Activated CD4-positive, alpha-beta T cell treated with anti-CD3 and anti-CD28 coated beads for 4 hours (primary cell): Measurements from ENCODE around the gene PROC.
"Not testable (repeated sequence)": the region's sequence is repeated elsewhere in the genome, so short reads cannot be mapped to it uniquely, and the experiment has no call there.

Experiments
- DNase-seq, 2 donors: peaks; one replicate each; pipeline ENCODE4 v3.0.0-alpha.2; 2020

Gene PROC

DNA sequence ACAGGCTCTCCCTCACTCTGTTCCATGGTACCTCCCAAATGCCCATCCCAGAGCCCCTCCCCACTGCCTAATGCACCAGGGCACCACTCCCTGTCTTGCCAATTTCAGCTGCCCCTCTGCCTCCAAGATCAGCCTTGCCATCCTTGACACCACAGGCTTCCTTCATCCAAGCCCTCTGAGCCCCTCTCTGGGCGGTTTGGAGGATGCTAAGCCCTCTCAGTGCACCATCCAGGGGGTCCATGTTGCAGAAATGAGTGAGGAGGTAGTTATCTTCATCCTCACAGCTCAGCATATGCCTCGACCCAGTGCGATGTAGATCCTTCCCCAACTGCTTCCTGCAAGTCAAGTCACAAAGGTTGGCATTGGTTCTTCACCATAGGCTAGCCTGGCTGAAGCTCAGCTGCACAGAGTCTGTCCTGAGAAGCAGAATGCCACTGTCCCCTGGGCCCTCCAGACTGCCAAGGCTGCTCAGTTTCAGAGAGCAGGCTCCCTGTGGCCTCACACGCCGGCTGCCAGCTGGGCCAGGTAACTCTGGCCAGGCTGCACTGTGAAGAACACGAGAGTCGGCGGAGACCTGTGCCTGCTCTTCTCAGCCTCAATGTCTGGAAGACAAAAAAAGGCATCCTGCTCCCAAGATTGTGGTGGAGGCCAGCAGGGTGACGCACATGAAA lies 20.5 kb upstream of the PROC start:
- no peak for DNase-seq

DNA sequence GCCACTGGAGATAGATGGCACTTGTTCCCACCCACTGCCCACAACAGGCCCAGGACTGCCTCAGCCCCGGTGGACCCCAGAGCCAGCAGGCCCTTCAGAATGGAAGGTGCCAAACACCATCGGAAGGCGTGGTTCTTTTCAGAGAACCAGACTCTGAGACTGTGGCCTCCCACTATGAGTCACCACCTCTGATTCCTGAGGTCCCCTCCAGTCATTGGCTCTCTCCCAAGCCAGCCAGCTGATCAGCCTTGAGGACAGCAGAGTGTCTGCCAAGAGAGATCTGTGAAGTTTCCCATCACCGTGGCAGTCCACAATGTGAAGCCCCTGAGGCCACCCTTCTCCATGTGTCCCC lies 20.0 kb upstream of the PROC start:
- peak; percentile 44 for DNase-seq

DNA sequence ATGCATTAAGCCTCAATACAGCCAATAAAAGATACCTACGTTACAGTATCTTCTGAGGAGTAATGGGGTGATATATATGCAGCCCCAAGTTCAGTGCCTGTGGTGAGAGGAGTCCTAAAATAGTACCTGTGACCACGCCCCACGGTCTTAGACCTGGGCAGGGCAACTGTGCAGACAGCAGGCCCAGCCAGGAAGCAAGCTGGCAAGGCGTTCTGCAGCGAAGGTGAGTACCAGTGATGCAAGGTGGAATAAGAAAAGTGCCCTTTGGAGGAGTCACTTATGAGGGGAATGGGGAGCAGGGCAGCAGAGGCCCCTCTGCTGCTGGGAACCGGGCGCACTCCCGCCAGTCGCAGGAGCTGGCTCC lies 17.7 kb upstream of the PROC start:
- no peak for DNase-seq

DNA sequence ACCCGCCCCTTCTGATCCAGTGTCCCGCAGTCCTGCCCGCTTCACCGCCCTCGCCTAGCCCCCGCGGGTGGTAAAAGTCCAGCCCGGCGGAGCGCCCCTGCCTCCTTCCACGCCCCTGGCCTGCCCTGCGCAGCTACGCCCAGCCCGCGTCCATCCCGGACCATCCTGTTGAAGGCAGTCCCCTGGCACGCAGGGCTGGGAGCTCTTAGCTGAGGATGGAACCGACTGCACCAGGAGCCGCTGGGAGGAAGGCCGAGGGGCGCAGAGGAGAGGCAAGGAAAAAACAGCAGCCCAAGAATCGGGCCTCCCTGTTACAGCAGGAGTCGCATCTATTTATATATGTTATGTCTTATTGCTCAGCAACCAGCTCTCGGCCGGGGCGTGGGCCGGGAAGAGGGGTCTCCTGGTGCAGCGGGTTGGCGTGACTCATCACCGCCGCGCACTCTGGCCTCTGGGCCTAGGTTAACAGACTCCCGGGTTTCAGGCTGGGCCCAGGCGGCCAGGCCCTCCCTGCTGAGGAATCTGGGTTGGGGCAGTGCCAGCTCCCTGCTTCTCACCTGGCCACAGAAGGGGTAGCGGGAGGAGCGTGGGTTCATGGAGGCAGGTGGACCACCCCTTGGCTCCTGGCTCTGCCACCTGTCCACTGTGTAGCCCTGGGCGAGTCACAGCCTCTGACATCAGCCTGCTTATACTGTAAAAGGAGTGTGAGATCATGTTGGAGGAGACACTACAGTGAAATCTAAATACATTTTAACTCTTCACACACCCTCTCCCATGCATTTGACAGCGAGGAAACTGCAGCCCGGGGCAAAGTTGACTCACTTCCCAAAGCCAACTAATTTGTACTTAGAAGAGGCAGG lies 17.1 kb upstream of the PROC start:
- no peak for DNase-seq

DNA sequence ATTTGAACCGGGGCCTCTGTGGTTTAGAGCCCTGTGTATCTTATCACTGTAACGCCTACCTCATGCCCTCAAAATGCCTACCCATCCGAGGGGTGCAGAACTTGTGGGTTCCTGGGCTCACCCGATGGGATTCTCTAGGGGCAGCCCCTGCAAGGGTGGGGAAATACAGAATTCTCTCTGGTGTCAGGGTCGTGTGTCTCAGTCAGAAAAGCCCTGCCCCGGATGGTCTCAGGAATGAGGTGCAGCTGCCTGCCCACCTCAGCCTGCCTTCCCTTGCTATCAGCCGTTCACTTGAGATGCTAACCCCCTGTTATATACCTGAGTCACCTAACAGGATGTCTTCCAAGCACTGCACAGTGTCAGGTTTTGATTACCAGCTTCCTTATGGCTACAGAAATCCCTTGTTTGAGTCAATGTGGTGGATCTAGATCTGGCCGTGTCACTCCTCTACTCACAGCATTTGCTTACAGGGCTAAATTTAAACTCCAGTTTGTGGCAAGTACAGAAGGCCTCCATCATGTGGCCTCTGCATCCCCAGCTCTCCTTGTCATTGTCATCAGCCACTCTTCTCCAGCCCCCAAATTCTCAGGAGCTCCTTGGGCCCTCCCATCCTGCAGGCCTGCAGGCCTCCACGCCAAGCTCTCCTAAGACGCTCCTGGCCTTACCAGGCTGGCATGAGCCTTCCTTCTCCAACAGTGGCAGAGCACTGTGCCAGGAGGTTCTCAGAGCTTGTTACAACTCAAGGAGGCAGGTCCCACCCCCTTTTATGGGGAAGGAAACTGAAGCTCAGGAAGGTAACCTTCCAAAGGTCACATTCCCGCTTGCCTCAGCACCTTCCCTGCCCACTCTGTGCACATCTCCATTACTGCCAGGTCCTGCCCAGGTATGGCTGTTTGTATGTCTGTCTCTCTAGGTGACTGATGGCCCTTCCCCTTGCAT lies 16.2 kb upstream of the PROC start:
- DNase-seq, result no peak

DNA sequence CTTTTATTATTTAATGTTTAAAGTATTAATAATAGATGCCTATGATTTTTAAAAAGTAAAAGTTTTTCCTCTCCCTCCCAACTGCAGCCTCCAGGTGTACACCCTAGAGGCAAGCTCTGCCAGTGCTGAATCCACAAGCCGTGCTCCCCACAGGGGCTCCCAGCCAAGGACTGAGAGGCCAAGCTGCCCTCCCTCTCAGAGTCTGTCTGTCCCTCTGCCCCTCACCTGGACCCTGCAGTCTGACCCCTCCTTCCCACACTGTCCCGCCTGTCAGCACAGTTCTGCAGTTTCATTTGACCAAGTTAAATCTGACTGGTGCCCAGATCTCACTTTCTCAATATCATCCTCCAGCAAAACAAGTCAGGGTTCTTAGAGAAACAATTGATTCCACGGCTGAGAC lies 14.8 kb upstream of the PROC start:
- no peak for DNase-seq

DNA sequence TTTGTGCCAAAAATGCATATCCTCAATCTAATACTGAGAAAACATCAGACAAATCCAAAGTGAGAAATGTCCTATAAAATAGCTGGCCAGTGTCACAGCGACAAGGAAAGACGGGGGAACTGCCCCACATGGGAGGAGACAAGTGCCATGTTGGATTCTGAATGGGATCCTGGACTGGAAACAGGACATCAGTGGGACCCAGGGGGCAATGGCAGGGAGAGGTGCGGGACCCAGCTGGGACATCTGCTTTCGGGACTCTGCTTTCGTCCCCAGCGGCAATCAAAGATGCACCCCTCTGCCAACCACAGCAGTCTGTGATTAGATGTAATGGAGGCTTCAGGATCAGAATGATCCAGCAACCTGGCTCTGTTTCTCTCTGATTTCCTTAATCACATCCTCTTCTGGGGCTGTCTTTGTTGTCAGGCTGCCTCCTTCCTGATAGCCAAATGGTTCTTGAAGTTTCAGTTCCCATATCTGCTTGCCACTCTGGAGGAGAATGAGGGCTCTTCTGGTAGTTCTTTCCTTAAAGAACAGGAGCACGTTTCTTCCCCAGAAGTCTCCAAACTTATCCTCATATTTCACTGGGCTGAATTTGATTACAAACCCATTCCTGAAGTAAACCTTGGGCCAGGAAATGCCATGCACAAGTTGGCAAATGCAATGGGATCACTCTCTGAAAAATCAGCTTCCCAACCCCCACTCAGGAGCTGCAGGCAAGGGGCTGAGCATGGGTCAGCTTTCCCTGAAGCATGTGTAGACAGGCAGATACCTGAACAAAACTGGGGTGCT lies 13.6 kb upstream of the PROC start:
- DNase-seq, result no peak

DNA sequence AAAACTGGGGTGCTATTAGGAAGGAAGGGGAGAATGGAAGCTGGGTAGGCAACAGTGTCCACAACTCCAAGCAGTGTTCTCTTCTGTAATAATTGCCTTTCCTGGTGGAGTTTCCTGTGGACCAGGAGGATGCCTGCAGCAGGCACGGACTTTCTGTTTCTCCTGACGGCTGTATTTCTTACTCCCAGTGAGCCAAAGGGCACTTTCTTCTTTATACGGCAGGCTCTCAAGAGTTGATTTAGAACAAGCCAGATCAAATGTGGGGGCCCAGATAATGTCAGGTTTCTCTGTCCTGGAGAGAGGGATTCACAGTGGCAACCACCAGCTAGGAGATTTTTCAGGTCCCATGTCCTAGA lies 13.0 kb upstream of the PROC start:
- no peak for DNase-seq

DNA sequence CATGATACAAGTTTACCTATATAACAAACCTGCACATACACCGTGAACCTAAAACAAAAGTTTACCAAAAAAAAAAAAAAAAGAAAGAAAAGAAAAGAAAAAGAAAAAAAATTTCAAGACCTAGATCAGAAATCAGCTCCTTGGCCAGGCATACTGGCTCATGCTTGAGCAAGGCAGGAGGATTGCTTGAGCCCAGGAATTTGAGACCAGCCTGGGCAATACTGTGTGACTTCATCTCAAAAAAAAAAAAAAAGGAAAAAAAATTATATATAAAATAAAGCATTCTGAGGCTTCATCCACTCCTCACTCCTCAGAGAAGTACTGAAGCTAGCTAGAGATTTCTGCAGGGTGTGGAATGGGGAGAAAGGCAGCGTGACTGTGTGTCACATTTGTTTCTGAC lies 11.8 kb upstream of the PROC start:
- DNase-seq, result no peak

DNA sequence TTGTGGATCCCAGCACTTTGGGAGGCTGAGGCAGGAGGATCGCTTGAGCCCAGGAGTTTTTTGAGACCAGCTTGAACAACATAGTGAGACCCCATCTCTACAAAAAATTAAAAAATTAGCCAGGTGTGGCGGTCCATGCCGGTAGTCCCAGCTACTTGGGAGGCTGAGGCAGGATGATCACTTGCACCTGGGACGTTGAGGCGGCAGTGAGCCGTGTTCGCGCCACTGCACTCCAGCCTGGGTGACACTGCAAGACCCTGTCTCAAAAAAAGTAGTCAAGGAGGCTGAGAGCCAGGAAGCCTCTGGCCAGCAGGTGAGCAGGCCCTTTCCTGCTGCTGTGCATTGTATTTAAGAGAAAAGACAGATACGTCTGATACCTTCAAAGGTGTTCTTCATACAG lies 11.1 kb upstream of the PROC start:
- no peak for DNase-seq

DNA sequence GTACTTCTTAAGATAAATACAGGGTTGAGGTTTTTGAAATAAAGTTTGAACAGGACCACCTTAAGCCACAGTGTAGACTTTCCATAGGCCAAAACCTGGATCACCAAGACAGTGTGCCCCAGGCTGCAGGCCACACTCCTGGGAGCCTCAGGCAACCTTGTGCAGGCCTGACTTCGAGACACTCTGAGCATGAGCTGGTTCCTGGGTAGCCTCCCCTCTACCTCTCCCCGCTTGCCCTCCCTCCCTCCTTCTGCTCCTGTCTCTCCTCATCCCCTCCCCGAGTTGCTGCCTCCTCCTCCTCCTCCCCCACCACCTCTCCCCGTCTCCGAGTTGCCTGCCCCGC lies 10.6 kb upstream of the PROC start:
- no peak for DNase-seq

DNA sequence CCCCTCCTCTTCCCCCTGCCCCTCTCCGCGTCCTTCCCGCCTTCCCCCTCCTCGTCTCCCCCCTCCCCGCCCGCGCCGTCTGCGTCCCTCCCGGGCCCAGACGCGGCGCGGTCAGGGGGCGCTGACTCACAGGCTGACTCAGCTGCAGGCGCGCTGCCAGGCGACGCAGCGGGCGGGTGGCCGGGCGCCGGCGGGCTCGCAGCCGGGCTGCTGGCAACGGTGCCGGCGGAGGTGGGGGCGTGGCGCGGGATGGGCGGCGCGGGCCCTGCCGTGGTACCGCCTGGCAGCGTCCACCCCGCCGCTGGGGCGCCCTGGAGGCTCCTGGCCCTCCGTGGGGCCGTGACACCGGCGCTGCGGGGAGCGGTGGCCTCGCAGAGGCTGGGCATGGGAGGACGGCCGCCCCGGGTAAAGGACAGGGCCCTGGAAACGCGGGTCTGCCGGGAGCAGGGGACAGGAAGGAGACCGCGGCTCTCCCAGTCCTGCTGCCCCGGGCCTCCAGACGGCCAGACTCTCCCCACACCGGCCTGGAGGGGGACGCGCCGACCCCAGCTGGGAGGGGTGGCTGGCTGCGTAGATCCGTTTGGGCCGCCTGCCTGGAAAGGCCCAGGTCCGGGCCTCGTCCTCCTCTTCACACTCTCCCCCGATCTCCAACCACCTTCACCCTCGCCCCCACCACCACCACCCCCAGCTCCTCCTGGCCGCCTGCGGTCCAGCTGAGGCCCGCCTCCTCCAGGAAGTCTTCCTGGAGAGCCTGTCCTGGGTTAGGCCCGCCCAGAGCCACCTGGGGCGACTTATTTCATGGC lies 10.0 kb upstream of the PROC start:
- DNase-seq, result peak; percentile 93 to 95

DNA sequence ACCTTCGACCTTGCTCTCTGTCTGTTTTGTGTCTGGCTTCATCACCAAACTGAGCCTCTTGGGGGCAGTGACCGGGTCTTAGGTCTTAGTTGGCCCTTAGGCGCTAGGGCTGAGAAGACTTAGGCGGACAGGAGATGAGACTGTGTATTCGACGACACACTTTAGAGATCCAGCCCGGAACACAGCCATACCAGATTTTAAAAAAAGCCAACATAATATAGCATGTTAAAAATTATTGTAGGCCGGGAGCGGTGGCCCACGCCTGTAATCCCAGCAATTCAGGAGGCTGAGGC lies 9.5 kb upstream of the PROC start:
- DNase-seq, result no peak

DNA sequence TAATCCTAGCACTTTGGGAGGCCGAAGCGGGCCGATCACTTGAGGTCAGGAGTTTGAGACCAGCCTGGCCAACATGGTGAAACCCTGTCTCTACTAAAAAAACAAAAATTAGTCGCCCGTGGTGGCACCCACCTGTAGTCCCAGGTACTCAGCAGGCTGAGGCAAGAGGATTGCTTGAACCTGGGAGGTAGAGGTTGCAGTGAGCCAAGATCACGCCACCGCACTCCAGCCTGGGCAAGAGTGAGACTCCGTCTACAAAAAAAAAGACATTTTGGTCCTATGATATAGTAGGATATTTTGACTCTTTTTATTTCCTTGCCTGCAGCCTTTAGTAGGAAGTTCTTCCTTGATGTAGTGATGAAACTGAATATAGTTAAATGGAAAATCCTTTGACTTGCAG lies 8.5 kb upstream of the PROC start:
- not testable (repeated sequence) for DNase-seq

DNA sequence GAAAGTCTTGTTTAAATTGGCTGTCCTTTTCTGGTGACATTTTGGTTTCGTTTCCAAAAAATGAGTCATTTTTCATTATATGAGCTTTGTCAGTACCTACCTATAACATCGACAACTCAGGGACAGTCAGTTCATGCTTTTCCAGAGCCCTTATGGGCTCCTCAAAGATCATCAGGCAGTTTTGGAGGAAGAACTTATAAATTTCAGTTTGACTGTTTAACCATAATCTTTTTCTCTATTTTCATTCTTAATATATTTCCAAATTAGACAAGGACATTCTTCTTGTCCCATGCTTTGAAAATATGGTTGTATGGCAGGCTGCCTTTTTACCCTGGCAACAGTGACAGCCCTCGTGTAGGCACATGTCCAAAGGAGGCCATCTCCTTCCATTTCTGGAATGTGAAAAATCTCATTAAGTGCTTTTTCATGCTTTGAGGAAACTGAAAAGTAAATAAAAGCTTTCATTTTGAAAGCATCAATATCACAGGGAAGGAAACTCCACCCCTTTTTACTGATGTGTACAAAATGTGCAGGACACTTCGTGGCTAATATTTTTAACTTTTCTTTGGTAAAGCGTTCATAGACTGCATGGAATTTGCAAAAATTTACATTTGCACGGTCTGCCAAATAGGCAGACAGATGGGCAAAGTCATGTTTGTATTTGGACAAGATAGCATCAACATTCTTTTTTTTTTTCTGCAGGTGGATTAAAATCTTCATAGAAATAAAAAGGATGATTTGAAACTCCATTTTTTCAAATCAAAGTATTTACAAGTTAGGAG lies 7.2 kb upstream of the PROC start:
- DNase-seq, result no peak

DNA sequence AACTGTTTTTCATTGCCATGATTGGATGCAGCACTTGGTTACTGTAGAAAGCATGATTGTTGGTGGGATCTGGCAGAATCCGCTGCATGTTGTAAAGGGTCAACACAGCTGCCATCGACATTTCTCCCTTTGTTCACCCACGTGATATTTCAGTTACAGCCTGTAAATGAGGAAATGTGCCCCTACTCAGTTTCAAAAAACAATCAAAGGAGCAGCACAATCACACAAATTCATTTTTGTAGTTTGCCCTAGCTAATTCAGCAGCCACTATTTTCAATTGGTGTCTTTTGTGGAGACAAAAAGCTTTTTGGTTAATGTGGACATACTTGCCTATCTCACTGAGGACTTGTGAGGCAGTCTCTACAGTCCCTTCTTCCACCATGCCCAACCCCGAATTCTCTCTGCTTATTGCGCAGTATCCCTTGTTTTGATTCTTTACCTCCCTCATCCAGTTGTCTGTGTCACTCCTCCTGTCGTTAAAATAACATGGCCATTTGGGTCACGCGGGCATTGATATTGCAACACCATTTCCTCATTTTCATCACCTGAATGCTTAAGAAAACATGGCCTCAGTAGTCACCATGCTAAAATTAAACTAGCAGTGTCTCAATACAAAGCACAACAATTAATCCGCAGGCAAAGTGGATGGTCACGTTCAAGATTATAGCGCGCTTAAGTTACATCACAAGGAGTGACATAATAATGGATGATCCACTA lies 6.4 kb upstream of the PROC start:
- DNase-seq, result no peak

DNA sequence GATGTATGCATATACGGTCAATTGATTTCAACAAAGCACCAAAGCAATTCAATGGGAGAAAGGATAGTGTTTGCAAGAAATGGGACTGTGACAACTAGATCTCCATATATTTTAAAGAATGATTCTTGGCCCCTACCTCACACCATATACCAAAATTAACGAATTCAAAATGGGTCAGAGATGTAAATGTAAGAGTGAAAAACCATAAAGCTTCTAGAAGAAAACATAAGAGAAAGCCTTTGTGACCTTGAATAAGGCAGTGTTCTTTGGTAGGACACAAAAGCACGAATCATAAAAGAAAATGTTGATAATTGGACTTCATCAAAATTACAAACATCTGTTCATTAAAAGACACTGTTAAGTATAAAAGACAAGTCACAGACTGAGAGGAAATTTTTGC lies 5.0 kb upstream of the PROC start:
- no peak for DNase-seq

DNA sequence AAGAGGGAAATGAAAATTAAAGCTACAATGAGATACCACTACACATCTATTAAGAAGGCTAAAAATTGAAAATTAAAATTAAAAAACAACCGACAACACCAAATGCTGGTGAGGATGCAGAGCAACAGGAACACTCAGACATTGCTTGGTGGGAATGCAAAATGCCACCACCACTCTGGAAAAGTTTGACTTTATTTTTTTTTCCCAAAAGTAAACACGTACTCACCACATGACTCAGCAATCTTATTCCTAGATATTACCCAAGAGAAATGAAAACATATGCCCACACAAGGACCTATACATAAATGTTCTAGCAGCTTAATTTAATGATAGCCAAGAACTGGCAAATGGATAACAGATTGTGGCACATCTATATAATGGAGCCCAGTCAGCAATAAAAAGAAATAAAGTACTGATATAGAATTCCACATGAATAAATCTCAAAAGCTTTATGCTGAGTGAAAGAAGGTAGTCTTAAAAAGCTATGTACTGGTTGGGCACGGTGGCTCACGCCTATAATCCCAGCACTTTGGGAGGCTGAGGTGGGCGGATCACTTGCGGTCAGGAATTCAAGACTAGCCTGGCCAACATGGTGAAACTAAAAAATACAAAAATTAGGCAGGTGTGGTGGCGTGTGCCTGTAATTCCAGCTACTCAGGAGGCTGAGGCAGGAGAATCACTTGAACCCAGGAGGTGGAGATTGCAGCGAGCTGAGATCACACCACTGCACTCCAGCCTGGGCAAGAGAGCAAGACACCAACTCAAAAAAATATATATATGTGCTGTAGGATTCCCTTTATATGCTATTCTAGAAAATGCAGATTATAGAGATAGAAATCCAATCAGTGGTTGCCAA lies 4.2 kb upstream of the PROC start:
- no peak for DNase-seq

DNA sequence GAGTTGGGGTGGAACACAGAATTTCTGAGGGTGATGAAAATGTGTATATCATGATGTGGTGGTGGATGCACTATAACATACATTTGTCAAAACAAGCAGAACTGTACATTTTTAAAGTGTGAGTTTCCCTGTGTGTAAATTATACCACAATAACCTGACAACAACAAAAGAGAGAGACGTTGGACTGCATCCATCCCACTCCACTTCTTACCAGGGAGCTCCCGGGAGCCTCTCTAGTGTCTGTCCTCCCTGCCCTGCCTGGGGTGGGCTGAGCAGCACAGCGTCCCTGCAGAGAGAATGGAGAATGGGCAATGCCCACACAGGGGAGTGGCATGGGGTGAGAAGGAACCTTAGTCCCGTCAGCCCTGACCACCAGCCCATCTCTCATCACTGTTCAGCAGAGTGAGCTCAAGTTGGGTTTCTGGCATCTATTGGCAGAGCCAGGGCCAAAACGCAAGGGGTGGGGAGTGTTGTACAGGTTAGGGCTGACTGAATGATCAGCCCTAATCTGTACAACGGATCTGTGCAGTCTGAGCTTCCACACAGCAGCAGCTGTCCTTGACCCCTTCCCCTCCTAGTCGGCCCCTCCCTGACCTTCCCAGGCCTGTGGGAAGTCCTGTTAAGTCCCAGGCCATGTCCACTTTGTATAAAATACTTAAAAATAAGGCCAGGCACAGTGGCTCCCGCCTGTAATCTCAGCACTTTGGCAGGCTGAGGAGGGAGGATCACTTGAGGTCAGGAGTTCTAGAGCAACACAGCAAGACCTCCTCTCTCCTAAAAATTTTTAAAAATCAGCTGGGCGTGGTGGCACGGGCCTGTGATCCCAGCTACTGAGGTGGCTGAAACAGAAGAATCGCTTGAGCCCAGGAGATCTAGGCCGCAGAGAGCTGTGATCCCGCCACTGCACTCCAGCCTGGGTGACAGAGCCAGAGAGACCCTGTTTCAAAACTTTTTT lies 3.3 kb upstream of the PROC start:
- no peak for DNase-seq
